GM12878 (cell line): Measurements from ENCODE around the gene ADGRA3. TPM values are rescaled to one million over a fixed set of nuclear protein-coding genes. Genes with fewer than 3 reads are reported as not detected.

Source experiments
- ATAC-seq: fragments of 200-7000 bp; cut with Tn5 transposase; 3 replicates; pipeline ENCODE4 v1.9.1; 2020; ENCODE audit warnings: mild to moderate bottlenecking, moderate library complexity
- BruUV-seq: library from RNA; stranded (reverse); fragments of 400-500 nt; replicated peaks from 2 replicates; lab custom pipeline; 2021; lab: Mats Ljungman, UMichigan
- CTCF ChIA-PET: fragments of 300-600 bp; sonication (Branson Sonifier 250); formaldehyde crosslinking; extraction: SDS; loops from one replicate; lab custom pipeline; 2021; ENCODE audit warnings: inconsistent platforms; lab: Yijun Ruan, JAX
- POLR2A ChIA-PET: fragments of 350-600 bp; formaldehyde crosslinking; extraction: SDS; loops from one replicate; lab custom pipeline; 2021; ENCODE audit warnings: inconsistent platforms; lab: Charles Lee
- RAD21 ChIA-PET: fragments of 300-600 bp; sonication (Branson Sonifier 250); formaldehyde crosslinking; loops from one replicate; lab custom pipeline; 2023; ENCODE audit warnings: antibody characterized with exemption; ENCODE audit not compliant: unreplicated experiment; lab: Charles Lee
- SMC1A ChIA-PET: fragments of 300-600 bp; sonication (Branson Sonifier 250); formaldehyde crosslinking; loops from one replicate; lab custom pipeline; 2023; ENCODE audit not compliant: unreplicated experiment, uncharacterized antibody; lab: Charles Lee
- DNase-seq: peaks from one replicate; pipeline ENCODE4 v3.0.0-alpha.2; 2011; ENCODE audit warnings: low read depth, low spot score
- FAIRE-seq: peaks from 3 replicates; lab custom pipeline; 2011; peaks lifted over from hg19 to GRCh38; lab: Jason Lieb, UNC
- H2AFZ ChIP-seq: 2 replicates; pipeline ENCODE4 v1.6.0; 2011; ENCODE audit warnings: low read depth, low read length, control low read depth; ENCODE audit not compliant: control insufficient read depth
- H3K27ac ChIP-seq: 2 replicates; pipeline ENCODE4 v1.5.1; 2011; ENCODE audit warnings: control low read depth; ENCODE audit not compliant: control insufficient read depth, insufficient read depth
- H3K27me3 ChIP-seq, 2 experiments: replicated peaks in 1 of 2; 2 replicates each; pipeline versions ENCODE4 v1.6.0 to v1.6.1; 2011; ENCODE audit warnings: low read length in 1 of 2; ENCODE audit not compliant: control insufficient read depth in 2 of 2, insufficient read depth in 2 of 2
- H3K36me3 ChIP-seq, 2 experiments: 2 replicates each; pipeline ENCODE4 v1.5.1; 2011; ENCODE audit warnings: low read length in 1 of 2; ENCODE audit not compliant: control insufficient read depth in 2 of 2, insufficient read depth in 2 of 2
- H3K4me1 ChIP-seq: 2 replicates; pipeline ENCODE4 v1.6.1; 2011; ENCODE audit warnings: mild to moderate bottlenecking, low read length, moderate library complexity, mixed read lengths; ENCODE audit not compliant: control insufficient read depth, insufficient read depth
- H3K4me2 ChIP-seq: 2 replicates; pipeline ENCODE4 v1.6.0; 2011; ENCODE audit warnings: control low read depth; ENCODE audit not compliant: control insufficient read depth, insufficient read depth
- H3K4me3 ChIP-seq: fragments of 200-600 bp; sonication (generic); 2 replicates; pipeline ENCODE4 v1.5.1; 2016
- H3K79me2 ChIP-seq: 2 replicates; pipeline ENCODE4 v1.6.0; 2011; ENCODE audit warnings: low read length; ENCODE audit not compliant: control insufficient read depth, insufficient read depth
- H3K9ac ChIP-seq: 2 replicates; pipeline ENCODE4 v1.8.0; 2011; ENCODE audit warnings: low read length, control low read depth, mixed read lengths; ENCODE audit not compliant: control insufficient read depth, insufficient read depth
- H3K9me3 ChIP-seq: replicated peaks from 3 replicates; pipeline ENCODE4 v1.5.1; 2011; ENCODE audit warnings: mild to moderate bottlenecking, low read length; ENCODE audit not compliant: control insufficient read depth, insufficient read depth
- H4K20me1 ChIP-seq: 2 replicates; pipeline ENCODE4 v1.6.0; 2011; ENCODE audit not compliant: control insufficient read depth, insufficient read depth
- CHD1 ChIP-seq: IDR thresholded peaks from 2 replicates; pipeline ENCODE4 v1.6.1; 2012; ENCODE audit warnings: low read depth, low read length, improper control_type of control experiment
- IKZF2 ChIP-seq, 2 experiments: fragments of 450-650 bp; IDR thresholded peaks; 2 replicates each; pipeline ENCODE4 v1.6.1; 2017; ENCODE audit warnings: mild to moderate bottlenecking in 2 of 2, moderate library complexity in 2 of 2
- RFX5 ChIP-seq: IDR thresholded peaks from 2 replicates; pipeline ENCODE4 v1.6.1; 2011; ENCODE audit warnings: low read depth, low read length, improper control_type of control experiment
- SIX5 ChIP-seq: IDR thresholded peaks from 2 replicates; pipeline ENCODE4 v1.6.1; 2011; ENCODE audit warnings: mild to moderate bottlenecking, low read depth, low read length, moderate library complexity; ENCODE audit not compliant: severe bottlenecking
- WGBS: methylation state at CpG from one replicate; pipeline ENCODE4 v1.1.6; 2016; ENCODE audit warnings: low lambda C conversion rate; ENCODE audit not compliant: insufficient replicate concordance, insufficient coverage; ENCODE audit errors: missing lambda C conversion rate; 5-methylcytosine and 5-hydroxymethylcytosine counted together
- in situ Hi-C: fragments of 300-500 bp; cut with MboI; formaldehyde crosslinking; loops from 9 replicates; pipeline ENCODE4 v1.14.3; 2018; ENCODE audit warnings: mixed read lengths
- intact Hi-C: fragments of 100-400 bp; cut with micrococcal nuclease; formaldehyde crosslinking; loops from one replicate; pipeline ENCODE4 v1.14.2; 2022; ENCODE audit not compliant: unreplicated experiment
- polyA plus RNA-seq, 11 experiments: library from polyadenylated mRNA; depleted of rRNA in 4 of 11; unstranded in 6 of 11; stranded (reverse) in 5 of 11; fragments of >200 nt; fragmentation: Nextera tagmentation in 4 of 11; fragmentation: Illumina TruSeq in 1 of 11; extraction: Ambion mirVana in 4 of 11; extraction: Trizol in 1 of 11; gene quantifications; 1 replicate in 1 of 11; 2 replicates in 10 of 11; pipeline versions ENCODE4 v1.2.1 to v1.2.3, GENCODE V29; 2011 to 2016; ENCODE audit warnings: inconsistent platforms in 2 of 11, missing spikeins in 2 of 11, low read depth in 1 of 11
- total RNA-seq, 4 experiments: library from RNA; depleted of rRNA in 3 of 4; stranded (reverse); fragments of >200 nt in 3 of 4; fragmentation: Illumina TruSeq in 1 of 4; extraction: Trizol in 1 of 4; gene quantifications; 2 replicates each; pipeline versions ENCODE4 v1.2.1 to v1.2.3, GENCODE V29; 2013 to 2021
- TF ChIP-seq, protein P1 (sequence below), 3 experiments: IDR thresholded peaks in 2 of 3; conservative IDR thresholded peaks in 1 of 3; 2 replicates each; pipeline ENCODE4 v1.5.1; 2011; ENCODE audit warnings: low read depth in 3 of 3, low read length in 3 of 3, mild to moderate bottlenecking in 3 of 3, control low read depth in 2 of 3, moderate library complexity in 2 of 3, inconsistent platforms in 1 of 3, mixed read lengths in 1 of 3; ENCODE audit not compliant: control insufficient read depth in 2 of 3, insufficient read depth in 1 of 3; ENCODE audit errors: extremely low read depth in 1 of 3
- TF ChIP-seq, protein P2 (sequence below): fragments of 450-650 bp; IDR thresholded peaks from 2 replicates; pipeline ENCODE4 v1.6.1; 2017; ENCODE audit warnings: mild to moderate bottlenecking, moderate library complexity
- TF ChIP-seq, protein P3 (sequence below): fragments of 450-650 bp; IDR thresholded peaks from 2 replicates; pipeline ENCODE4 v1.6.1; 2017; ENCODE audit warnings: mild to moderate bottlenecking, moderate library complexity

ADGRA3 gene
- total and polyA plus RNA-seq, 10 of the 15 experiments (the other 5 are each of a cell fraction or from before 2014, with no cell fraction given): 0.24 to 66.2 (median 2.5) TPM

DNA sequence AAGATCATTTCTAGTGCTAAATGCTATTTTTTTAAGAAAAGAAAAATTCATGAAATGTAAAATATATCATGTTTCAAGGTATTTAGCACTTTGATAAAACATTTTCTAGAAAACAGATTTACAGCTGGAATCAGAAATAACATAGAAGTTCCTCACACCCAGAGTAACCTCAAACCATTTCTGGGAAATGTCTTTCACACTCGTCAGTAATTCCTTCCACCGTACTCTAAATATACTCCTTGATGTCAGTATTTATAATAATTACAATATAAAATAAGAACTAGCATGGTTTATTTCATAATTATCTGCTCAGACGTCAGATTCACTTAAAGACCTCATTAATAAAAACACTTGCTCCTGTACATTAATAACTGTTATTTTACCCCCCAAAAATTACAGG lies 103.9 kb downstream of the ADGRA3 start:
- DNase-seq: no peak
- ChIA-PET CTCF (interaction anchor here (1.1 to 6.6 kb wide), 5 partner anchors 9 to 281 kb away, joined by 4 to 117 read pairs (median 13); partner anchors contain the start of gene GBA3), SMC1A (interaction anchor here (0.7 to 10.0 kb wide), 3 partner anchors 194 to 275 kb away, joined by 3 to 101 read pairs (median 7); no protein-coding TSS in a partner anchor), POLR2A (no interaction called here), RAD21 (interaction anchor here (1.0 to 5.5 kb wide), 3 partner anchors 15 to 194 kb away, joined by 3 to 66 read pairs (median 3); no protein-coding TSS in a partner anchor)
- H3K4me1 ChIP-seq: no peaks in the 10 kb centered on the region
- H3K27me3 ChIP-seq: no peaks in the 10 kb centered on the region
- intact Hi-C loops: loop anchor here (5.0 kb wide), 1 partner anchor 90 kb away; no protein-coding TSS in a partner anchor
- no peak for FAIRE-seq
- ATAC-seq: no peak
- no peaks in the 10 kb centered on the region for H3K9me3 ChIP-seq
- no peak overlapping the region for H3K9ac ChIP-seq
- no peak overlapping the region for H3K4me3 ChIP-seq
- H4K20me1 ChIP-seq: no peaks in the 10 kb centered on the region
- H3K36me3 ChIP-seq: no peaks in the 10 kb centered on the region
- in situ Hi-C loops: no loop called here
- no peaks in the 10 kb centered on the region for H3K79me2 ChIP-seq
- WGBS: 32% methylated on average over 3 of the region's 3 CpGs
- TF ChIP-seq RFX5 (no peak), SIX5 (no peak), CHD1 (no peak), IKZF2 (IDR thresholded peaks at IDR 0.05) (no peak)
- TF ChIP-seq, protein P1, sequence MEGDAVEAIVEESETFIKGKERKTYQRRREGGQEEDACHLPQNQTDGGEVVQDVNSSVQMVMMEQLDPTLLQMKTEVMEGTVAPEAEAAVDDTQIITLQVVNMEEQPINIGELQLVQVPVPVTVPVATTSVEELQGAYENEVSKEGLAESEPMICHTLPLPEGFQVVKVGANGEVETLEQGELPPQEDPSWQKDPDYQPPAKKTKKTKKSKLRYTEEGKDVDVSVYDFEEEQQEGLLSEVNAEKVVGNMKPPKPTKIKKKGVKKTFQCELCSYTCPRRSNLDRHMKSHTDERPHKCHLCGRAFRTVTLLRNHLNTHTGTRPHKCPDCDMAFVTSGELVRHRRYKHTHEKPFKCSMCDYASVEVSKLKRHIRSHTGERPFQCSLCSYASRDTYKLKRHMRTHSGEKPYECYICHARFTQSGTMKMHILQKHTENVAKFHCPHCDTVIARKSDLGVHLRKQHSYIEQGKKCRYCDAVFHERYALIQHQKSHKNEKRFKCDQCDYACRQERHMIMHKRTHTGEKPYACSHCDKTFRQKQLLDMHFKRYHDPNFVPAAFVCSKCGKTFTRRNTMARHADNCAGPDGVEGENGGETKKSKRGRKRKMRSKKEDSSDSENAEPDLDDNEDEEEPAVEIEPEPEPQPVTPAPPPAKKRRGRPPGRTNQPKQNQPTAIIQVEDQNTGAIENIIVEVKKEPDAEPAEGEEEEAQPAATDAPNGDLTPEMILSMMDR (IDR thresholded peaks at IDR 0.05 in 2 of 3, conservative IDR thresholded peaks at IDR 0.05 in 1 of 3; ENCODE audit: control insufficient read depth in 2 of 3, extremely low read depth in 1 of 3, insufficient read depth in 1 of 3, low read depth in 3 of 3, low read length in 3 of 3): no peak
- TF ChIP-seq, protein P2, sequence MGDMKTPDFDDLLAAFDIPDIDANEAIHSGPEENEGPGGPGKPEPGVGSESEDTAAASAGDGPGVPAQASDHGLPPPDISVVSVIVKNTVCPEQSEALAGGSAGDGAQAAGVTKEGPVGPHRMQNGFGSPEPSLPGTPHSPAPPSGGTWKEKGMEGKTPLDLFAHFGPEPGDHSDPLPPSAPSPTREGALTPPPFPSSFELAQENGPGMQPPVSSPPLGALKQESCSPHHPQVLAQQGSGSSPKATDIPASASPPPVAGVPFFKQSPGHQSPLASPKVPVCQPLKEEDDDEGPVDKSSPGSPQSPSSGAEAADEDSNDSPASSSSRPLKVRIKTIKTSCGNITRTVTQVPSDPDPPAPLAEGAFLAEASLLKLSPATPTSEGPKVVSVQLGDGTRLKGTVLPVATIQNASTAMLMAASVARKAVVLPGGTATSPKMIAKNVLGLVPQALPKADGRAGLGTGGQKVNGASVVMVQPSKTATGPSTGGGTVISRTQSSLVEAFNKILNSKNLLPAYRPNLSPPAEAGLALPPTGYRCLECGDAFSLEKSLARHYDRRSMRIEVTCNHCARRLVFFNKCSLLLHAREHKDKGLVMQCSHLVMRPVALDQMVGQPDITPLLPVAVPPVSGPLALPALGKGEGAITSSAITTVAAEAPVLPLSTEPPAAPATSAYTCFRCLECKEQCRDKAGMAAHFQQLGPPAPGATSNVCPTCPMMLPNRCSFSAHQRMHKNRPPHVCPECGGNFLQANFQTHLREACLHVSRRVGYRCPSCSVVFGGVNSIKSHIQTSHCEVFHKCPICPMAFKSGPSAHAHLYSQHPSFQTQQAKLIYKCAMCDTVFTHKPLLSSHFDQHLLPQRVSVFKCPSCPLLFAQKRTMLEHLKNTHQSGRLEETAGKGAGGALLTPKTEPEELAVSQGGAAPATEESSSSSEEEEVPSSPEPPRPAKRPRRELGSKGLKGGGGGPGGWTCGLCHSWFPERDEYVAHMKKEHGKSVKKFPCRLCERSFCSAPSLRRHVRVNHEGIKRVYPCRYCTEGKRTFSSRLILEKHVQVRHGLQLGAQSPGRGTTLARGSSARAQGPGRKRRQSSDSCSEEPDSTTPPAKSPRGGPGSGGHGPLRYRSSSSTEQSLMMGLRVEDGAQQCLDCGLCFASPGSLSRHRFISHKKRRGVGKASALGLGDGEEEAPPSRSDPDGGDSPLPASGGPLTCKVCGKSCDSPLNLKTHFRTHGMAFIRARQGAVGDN: no peak
- TF ChIP-seq, protein P3, sequence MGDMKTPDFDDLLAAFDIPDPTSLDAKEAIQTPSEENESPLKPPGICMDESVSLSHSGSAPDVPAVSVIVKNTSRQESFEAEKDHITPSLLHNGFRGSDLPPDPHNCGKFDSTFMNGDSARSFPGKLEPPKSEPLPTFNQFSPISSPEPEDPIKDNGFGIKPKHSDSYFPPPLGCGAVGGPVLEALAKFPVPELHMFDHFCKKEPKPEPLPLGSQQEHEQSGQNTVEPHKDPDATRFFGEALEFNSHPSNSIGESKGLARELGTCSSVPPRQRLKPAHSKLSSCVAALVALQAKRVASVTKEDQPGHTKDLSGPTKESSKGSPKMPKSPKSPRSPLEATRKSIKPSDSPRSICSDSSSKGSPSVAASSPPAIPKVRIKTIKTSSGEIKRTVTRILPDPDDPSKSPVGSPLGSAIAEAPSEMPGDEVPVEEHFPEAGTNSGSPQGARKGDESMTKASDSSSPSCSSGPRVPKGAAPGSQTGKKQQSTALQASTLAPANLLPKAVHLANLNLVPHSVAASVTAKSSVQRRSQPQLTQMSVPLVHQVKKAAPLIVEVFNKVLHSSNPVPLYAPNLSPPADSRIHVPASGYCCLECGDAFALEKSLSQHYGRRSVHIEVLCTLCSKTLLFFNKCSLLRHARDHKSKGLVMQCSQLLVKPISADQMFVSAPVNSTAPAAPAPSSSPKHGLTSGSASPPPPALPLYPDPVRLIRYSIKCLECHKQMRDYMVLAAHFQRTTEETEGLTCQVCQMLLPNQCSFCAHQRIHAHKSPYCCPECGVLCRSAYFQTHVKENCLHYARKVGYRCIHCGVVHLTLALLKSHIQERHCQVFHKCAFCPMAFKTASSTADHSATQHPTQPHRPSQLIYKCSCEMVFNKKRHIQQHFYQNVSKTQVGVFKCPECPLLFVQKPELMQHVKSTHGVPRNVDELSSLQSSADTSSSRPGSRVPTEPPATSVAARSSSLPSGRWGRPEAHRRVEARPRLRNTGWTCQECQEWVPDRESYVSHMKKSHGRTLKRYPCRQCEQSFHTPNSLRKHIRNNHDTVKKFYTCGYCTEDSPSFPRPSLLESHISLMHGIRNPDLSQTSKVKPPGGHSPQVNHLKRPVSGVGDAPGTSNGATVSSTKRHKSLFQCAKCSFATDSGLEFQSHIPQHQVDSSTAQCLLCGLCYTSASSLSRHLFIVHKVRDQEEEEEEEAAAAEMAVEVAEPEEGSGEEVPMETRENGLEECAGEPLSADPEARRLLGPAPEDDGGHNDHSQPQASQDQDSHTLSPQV: no peak
- no peak overlapping the region for H2AFZ ChIP-seq
- H3K4me2 ChIP-seq: no peak overlapping the region
- no TSS peak for BruUV-seq
- no peak overlapping the region for H3K27ac ChIP-seq
